ENCODE measurements around the gene OR2J2.
"Not testable (repeated sequence)": the region's sequence is repeated elsewhere in the genome, so short reads cannot be mapped to it uniquely, and the experiment has no call there.

Gene OR2J2

DNA sequence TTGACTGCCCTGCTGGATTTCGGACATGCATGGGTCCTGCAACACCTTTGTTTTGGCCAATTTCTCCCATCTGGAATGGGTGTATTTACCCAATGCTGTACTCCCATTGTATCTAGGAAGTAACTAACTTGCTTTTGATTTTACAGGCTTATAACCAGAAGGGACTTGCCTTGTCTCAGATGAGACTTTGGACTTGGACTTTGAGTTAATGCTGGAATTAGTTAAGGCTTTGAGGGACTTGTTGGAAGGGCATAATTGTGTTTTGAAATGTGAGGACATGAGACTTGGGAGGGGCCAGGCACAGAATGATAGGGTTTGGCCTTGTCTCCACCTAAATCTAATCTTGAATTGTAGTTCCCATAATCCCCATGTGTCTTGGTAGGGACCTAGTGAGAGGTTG is 47.3 kb downstream of the OR2J2 start:
- in situ Hi-C loops (cut with MboI; ENCODE audit: low sequenced_read_pairs), result not testable (repeated sequence)
